HG03460 (cell line): Measurements from ENCODE around the gene SPDL1.
"Not testable (repeated sequence)": the region's sequence is repeated elsewhere in the genome, so short reads cannot be mapped to it uniquely, and the experiment has no call there.

Experiments
- ATAC-seq: cut with Tn5 transposase; IDR thresholded peaks from one replicate; pipeline ENCODE4 v1.9.1; 2021; ENCODE audit not compliant: unreplicated experiment

SPDL1 gene

DNA sequence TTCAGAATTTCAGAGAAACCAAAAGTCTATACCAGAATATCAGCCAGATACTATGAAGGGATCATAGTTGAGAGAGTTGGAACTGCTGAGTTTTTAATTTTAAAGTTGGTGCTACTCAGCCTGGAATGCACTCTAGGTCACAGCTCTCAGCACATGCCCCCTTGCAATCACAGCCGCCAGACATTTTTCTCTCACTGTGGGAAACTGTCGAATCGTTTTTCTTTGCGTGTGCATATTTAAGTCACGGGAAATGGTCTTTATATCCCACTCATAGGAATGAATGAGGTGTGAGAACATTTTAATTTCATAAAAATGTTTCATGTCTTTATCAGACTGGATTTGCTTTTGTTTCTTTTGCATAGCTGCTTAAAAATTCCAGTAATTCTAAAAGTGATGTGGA, 12.2 kb upstream of the SPDL1 start:
- ATAC-seq, result no peak

GRCh38 chr5:169574134-169574646, 9.4 kb upstream of the SPDL1 start:
- ATAC-seq, result no peak

DNA sequence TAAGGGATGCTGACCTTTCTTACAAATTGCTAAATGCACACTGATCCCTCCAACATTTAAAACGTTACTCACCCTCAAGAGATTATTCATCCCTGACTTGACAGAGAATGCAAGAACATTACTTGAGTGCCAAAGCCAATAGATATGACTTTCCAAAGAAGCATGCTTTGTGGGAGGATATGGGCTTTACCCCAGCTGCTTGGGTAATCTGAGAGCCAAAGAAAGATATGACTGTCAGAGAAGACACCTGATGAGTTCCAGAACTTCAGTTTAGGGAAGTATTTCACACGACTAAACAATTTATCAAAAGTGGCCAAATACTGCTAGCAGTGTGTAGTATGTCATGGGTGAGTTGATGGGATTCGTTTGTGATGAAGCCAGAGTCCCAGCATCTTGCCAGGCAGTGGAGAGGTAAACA, 7.4 kb upstream of the SPDL1 start:
- ATAC-seq, result no peak

DNA sequence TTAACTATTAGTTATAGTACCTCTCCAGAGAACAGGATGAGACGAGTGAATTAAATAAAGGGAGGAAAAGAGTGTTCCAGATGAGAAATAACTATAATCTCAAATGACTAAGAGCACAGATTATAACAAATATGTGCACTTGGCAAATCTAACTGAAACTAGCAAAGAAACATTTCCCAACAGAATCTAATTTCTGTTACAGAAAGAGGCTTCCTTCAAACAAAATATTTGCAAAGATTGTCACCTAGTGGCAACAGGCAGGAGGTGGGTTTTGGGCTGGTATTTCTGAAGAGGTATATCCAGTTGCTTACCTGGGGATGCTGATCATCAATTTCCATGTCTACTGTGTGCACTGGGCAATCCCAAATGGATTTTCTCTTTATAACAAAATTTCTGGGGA, 5.6 kb upstream of the SPDL1 start:
- no peak for ATAC-seq

DNA sequence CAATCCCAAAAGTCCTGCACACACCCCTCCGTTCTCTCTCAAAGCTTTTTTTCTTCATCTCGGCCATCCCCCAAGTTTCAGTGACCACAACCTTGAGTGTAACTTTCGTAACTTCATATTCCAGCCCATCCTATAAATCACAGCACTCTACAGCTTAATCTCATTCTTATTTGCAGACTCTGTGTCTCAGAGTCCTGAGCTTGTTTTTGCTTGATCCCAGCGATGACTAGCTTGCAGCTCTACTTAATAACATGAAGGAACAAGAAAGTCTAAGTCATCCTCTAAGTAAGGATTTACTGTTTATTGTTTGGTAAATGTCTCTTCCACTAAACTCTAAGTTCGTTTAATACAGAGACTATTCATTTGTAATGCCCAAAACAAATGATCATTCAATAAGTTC, 2.6 kb upstream of the SPDL1 start:
- no peak for ATAC-seq

DNA sequence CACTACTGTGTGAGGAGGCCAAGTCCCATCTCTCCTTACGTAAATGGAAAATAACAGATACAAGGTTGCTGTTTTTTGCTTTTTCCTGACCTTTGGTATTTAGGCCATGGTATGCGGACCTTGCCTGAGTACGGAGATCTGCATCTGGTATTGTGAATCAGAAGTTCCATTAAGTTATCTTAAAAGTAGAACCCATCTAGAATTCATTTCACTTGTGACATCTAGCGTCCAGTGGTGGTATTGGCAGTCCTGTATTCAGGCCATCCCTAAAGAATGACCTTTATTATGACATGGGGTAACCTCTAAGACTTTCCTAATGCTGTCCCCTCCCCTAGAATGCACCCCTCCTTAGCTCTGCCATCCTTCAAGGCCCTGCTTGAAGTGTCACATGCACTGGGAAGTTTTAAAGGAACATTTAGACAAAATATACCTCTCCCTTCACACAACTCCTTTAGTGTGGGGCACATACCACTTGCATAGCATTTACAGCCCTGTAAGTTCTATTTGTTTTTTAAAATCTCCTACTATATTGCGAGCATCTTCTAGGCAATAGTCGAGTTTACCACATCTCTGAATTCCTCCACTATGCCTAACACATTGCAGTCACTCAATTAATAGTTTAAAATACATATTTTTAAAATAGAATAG, 1.9 kb upstream of the SPDL1 start:
- ATAC-seq, result no peak

DNA sequence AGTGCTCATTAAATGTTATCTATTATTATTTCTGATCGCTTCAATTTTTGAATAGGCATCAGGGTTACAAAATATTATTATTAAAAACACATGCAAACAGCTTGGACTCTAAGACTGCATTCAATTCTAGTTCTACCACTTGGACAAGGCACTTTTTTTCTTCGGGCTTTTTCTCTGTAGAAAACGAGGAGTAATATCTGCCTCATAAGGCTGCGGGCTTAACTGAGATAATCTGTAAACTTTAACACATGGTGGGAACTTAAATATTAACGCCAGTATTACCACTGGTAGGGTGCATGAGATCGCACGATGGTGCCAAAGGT, 511 bp upstream of the SPDL1 start:
- peak; percentile 35 for ATAC-seq

DNA sequence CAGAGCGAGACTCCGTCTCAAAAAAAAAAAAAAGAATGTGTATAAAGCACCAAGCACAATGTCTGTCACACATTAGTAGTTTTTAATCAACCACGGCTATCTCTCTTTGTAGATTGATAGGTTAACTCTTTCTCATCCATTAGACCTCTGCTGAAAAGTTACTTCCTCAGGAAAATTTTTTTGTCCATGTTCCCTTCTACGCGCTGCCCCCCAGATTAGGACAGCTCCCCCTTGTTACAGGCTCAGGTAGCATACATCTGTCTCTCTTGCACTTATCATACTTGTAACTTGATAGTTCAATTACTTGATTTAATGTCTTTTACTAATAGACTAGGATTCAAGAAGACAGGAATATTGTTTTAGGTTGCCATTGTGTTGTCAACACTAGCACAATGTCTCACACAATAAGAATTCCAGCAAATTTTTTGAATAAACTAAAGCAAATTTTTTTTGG, 1.5 kb downstream of the SPDL1 start:
- ATAC-seq, result no peak

GRCh38 chr5:169590602-169591001, 7.0 kb downstream of the SPDL1 start:
- no peak for ATAC-seq

DNA sequence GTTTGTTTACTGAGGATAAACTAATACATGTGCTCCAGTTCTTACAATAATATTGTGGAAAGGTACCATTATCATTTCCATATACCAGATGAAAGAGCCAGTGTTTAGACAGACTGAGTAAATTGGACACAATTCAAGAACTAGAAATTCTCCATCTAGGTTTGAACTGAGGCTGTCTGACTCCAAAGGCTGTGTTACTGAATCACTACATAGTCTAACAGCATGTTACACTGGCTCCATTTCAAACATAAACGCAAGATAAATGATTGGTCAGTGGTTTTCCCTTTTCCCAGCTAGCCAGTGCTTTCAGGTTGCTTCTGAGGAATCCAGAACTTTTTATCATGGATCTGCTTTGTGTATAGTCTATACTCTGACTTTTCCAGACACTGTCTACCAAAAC, 8.1 kb downstream of the SPDL1 start:
- ATAC-seq, result no peak

DNA sequence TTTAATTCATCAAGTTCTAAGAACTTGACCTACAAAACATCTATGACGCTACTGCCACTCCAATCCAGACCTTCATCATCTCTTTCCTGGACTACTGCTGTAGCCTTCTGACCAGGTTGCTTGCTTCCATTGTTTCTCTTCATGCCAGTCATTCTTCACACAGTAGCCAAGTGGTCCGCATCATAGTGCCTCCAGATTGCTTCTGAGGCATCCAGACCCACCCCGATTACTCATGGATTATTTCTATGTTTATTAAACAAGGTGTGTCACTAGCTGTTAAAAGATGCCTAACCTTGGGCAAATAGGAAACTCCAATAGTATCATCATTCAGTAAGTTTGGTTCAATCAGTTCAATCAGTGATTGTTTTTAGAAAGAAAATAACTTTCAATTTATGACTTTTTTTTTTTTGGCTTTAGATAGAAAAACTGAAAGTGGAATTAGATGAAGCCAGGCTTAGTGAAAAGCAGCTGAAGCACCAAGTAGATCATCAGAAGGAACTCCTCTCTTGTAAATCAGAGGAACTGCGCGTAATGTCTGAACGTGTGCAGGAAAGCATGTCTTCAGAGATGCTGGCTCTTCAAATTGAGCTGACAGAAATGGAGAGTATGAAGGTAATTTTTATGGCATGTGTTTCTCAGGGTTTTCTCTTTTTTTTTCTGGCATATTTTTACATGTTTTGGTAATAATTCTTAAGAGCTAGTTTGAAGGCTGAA, 9.5 kb downstream of the SPDL1 start:
- ATAC-seq, result no peak

GRCh38 chr5:169595172-169595820, 11.7 kb downstream of the SPDL1 start:
- ATAC-seq, result no peak

GRCh38 chr5:169599451-169599850, 15.9 kb downstream of the SPDL1 start:
- ATAC-seq, result no peak

DNA sequence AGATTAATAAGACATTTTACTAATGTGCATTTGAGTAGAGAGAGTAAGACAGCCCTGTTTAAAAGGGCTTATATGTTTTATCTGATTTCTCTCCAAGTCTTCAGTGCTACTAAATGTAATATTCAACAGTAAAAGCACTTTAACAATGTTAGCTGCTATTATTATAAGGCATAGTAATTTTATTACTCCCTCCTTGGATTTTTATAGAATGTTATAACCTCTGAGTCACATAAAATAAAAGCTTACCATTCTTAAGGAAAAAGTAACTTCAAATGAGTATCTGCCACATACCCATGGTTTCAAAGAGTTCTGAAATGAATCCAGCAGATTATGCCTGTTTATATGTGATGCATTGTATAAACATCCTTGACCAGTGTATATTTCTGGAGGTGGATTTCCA, 19.0 kb downstream of the SPDL1 start:
- no peak for ATAC-seq

DNA sequence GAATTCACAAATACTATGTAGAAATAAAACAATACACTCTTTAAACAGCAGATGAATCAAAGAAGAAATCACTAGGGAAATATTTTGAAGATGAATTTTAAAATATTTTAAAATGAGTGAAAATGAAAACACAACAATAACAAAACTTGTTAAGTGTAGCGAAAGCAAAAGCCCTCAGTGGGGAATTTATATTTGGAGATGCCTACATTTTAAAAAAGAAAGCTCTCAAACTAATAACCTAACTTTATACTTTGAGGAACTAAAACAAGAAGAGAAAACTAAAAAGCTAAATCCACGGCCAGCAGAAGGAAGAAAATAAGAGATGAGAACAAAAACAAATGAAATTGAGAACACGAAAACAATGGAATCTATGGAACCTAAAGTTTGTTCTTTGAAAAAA, 22.7 kb downstream of the SPDL1 start:
- no peak for ATAC-seq

DNA sequence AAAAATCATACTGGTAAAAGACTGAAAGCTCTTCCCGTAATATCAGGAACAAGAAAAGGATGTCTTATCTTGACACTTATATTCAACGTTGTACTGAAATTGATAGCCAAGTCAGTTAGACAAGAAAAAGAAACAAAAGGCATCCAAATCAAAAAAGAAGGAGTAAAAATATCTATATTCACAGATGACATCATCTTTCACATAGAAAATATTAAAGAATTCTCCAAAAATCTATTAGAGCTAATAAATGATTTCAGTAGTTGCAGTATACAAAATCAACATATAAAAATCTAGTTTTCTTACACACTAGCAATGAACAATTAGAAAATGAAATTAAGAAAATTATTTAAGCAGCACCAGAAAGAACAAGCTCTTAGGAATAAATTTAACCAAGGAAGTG, 24.3 kb downstream of the SPDL1 start:
- ATAC-seq, result no peak

DNA sequence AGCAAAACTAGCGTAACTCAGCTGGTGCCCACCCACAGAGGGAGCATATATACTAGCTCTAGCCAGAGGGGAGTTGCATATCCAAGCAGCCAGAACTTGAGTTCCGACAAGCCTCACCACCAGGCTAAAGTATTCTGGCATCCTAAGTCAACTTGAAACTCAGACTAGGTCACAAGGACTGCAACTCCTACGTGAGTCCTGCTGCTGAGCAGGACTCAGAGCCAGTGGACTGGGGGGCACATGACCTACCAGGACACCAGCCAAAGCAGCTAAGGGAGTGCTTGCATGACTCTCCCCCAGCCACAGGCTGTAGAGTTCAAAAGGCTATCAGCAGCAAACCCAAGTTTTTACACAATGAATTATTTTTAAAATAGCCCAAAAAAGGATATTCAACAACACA, 26.1 kb downstream of the SPDL1 start:
- no peak for ATAC-seq

GRCh38 chr5:169610606-169611005, 27.0 kb downstream of the SPDL1 start:
- ATAC-seq, result no peak

DNA sequence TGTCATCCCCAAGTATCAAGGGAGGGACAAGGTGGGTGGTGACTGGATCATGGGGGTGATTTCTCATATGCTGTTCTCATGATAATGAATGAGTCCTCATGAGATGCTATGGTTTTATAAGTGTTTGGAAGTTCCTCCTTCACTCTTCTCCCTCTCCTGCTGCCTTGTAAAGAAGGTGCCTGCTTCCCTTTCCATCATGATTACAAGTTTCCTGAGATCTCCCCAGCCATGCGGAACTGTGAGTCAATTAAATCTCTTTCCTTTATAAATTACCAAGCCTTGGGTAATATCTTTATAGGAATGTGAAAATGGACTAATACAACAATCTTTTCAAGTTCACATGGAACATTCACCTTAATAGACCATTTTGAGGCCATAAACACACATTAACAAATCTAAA, 32.0 kb downstream of the SPDL1 start:
- ATAC-seq, result no peak

GRCh38 chr5:169624307-169624706, 40.7 kb downstream of the SPDL1 start:
- ATAC-seq, result not testable (repeated sequence)

- ATAC-seq, result no peak
Observed at GRCh38 chr5:169626779-169627178, 43.2 kb downstream of the SPDL1 start.

DNA sequence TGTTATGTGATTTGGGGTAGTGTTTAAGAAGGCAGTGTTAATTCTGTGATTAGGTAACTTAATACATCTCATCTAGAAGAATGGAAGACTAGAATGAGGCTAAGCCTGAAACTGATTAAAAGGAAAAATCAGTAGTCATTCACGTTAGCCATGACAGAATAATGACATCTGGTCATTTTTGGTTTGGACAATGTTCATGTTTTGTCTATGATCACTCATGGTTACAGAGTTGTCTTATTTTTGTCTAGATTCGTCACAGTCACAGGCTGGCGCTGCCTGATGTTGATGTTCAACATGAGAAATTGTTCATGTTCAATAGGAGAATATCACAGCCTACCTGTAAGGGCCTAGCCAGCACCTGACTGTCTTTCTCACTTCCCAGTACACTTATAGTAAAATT, 44.0 kb downstream of the SPDL1 start:
- ATAC-seq, result no peak
